PC-9 (cell line): ENCODE results near the gene STAP2.

ENCODE experiments used
- CTCF ChIP-seq: fragments of 200-600 bp; sonication (generic); conservative IDR thresholded peaks from 2 replicates; pipeline ENCODE4 v1.6.1; 2017; ENCODE audit warnings: mixed run types, antibody characterized with exemption, mild to moderate bottlenecking, moderate library complexity
- EZH2 ChIP-seq: fragments of 200-600 bp; sonication (generic); IDR thresholded peaks from 2 replicates; pipeline ENCODE4 v1.8.0; 2017; ENCODE audit warnings: antibody characterized with exemption, low read depth

- TF ChIP-seq CTCF = no peak
- no peak for TF ChIP-seq EZH2
Measured at GRCh38 chr19:4365791-4366665, 27.4 kb upstream of the STAP2 start.
